ENCODE data around the gene LINC00305.

The LINC00305 gene

DNA sequence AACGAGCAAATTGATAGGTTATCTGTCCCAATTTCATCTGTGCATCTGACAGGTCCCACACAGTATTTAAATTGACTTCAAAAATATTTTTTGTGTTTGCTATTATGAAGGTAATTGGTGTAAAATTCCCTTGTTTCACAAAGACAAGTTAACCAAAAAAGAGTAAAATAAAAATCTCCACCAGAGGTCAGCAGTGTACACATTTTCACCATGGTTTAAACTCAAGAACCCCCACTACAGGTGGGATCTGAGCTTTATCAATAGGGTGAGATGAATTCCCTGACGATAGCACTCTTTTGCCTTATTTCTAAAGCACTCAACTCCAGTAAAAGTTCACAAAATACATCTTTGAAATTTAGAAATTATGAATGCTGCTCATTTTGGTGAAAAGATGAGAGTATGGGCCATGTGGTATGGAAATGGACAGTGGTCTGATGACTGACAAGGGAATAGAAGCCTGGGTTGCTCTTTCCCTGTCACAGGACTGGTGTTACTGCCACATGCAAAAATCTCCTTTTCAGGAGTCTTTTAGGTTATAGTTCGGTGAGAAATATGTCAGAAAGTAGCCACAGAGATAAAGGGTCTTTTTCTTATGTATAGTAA lies 111.0 kb downstream of the LINC00305 start:
- TF ChIP-seq, protein P1, sequence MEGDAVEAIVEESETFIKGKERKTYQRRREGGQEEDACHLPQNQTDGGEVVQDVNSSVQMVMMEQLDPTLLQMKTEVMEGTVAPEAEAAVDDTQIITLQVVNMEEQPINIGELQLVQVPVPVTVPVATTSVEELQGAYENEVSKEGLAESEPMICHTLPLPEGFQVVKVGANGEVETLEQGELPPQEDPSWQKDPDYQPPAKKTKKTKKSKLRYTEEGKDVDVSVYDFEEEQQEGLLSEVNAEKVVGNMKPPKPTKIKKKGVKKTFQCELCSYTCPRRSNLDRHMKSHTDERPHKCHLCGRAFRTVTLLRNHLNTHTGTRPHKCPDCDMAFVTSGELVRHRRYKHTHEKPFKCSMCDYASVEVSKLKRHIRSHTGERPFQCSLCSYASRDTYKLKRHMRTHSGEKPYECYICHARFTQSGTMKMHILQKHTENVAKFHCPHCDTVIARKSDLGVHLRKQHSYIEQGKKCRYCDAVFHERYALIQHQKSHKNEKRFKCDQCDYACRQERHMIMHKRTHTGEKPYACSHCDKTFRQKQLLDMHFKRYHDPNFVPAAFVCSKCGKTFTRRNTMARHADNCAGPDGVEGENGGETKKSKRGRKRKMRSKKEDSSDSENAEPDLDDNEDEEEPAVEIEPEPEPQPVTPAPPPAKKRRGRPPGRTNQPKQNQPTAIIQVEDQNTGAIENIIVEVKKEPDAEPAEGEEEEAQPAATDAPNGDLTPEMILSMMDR (conservative IDR thresholded peaks at IDR 0.05): peak; percentile 77
- no peak overlapping the region for H3K27ac ChIP-seq

DNA sequence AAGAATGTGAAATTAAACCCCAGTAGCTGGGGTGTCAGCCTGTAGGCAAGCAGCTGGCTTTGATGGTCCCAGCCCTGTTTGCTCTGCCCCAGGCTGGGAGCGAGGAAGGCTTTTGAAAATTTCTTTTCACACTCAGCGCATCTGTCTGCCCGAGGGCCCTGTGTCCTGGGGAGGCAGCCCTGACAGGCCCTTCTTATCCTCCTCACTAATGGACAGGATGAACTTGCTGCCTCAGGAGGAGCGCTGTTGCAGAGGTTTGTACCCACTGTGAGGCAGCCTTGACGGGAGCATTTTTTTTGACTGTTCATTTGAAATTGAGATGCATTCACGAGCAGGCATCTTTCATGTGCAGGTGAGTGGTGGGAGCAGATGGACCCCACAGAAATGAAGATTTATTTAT lies 116.6 kb downstream of the LINC00305 start:
- TF ChIP-seq, protein P1 (conservative IDR thresholded peaks at IDR 0.05): no peak
- H3K27ac ChIP-seq: no peak overlapping the region

DNA sequence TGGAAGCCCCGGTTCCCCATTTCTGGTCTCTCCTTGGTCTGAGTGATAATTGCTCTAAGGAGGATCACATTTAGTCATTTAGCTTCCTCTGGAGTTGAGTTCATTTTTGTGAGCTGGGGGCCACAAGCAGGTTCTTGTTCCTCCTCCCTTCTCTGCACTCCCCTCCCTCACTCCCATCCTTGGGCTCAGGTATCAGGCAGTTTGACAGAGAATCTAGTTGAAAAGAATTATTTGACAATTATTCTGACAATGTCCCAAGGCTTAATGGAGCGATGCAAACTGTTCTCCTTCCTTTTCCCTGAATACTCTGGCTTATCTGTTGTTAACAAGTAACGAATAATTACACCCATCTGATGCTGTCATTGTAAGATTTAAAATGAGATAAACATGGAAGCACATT lies 117.5 kb downstream of the LINC00305 start:
- TF ChIP-seq, protein P1 (conservative IDR thresholded peaks at IDR 0.05): no peak
- H3K27ac ChIP-seq: no peak overlapping the region
